Epithelial cell of proximal tubule (primary cell): ENCODE measurements around the gene GABARAP. TPM values are rescaled to one million over a fixed set of nuclear protein-coding genes. Genes with fewer than 3 reads are reported as not detected.

Experiments used
- DNase-seq: peaks from one replicate; pipeline ENCODE4 v3.0.0-alpha.2; 2011; ENCODE audit warnings: low read depth
- H3K4me3 ChIP-seq: 2 replicates; pipeline ENCODE4 v1.5.1; 2011; ENCODE audit warnings: low read depth, mild to moderate bottlenecking, low read length
- total RNA-seq: library from RNA; depleted of rRNA; stranded (reverse); fragments of >200 nt; gene quantifications from 2 replicates; pipeline ENCODE4 v1.2.3, GENCODE V29; 2015
- TF ChIP-seq, protein P1 (sequence below): conservative IDR thresholded peaks from 2 replicates; pipeline ENCODE4 v1.5.1; 2012; ENCODE audit warnings: low read depth, mild to moderate bottlenecking, low read length

The GABARAP gene
- total RNA-seq: 298 and 570 TPM in 2 replicates

DNA sequence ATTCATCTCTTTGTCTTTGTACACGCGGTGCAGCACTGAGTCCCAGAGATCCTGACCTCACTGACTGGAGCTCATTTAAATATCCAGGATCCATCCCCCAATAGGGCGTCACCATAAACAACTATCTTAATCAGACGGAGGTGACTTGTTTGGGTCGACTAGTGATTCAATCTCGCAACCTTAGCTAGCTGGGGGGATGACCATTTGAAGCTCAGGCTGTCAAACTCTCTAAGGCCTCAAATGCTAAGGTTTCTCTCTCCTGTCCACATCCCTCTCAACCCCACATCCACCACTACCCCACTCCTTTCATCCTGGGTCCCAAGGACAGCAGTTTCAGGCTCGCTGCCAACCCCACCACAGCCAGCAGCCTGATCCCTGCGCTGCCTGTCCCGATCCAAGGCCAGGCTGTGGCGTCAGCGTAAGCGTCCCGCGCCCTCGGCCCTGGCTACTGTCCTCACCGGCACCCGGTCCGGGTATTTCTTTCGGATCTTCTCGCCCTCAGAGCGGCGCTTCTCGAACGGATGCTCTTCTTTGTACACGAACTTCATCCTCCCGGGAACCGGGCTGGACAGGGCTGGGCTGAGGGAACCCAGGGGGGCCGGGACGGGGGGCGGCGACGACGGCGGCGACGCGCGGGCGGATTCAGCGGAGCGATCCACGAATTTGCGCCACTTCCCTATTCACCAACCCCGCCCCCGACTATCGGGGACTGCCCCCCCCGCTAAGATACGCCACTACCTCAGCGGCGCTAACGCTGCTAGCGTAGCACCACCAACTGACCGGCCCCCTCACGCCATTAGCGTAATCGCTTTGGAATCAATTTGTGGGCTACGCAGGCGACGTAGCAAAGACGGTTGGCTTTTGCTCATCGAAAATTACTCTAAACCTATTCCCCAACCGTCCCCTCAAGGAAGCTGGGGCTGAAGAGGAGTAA lies at the start of gene GABARAP:
Gene GABARAP, minus strand, starts transcription at position 667 of the 934 bp plus-strand sequence. Its CDS starts 119 bp downstream, at position 548.
- TF ChIP-seq, protein P1, sequence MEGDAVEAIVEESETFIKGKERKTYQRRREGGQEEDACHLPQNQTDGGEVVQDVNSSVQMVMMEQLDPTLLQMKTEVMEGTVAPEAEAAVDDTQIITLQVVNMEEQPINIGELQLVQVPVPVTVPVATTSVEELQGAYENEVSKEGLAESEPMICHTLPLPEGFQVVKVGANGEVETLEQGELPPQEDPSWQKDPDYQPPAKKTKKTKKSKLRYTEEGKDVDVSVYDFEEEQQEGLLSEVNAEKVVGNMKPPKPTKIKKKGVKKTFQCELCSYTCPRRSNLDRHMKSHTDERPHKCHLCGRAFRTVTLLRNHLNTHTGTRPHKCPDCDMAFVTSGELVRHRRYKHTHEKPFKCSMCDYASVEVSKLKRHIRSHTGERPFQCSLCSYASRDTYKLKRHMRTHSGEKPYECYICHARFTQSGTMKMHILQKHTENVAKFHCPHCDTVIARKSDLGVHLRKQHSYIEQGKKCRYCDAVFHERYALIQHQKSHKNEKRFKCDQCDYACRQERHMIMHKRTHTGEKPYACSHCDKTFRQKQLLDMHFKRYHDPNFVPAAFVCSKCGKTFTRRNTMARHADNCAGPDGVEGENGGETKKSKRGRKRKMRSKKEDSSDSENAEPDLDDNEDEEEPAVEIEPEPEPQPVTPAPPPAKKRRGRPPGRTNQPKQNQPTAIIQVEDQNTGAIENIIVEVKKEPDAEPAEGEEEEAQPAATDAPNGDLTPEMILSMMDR: no peak
- peak; percentile 68 for DNase-seq
- H3K4me3 ChIP-seq: peak within 1 kb of the TSS; percentile 82

DNA sequence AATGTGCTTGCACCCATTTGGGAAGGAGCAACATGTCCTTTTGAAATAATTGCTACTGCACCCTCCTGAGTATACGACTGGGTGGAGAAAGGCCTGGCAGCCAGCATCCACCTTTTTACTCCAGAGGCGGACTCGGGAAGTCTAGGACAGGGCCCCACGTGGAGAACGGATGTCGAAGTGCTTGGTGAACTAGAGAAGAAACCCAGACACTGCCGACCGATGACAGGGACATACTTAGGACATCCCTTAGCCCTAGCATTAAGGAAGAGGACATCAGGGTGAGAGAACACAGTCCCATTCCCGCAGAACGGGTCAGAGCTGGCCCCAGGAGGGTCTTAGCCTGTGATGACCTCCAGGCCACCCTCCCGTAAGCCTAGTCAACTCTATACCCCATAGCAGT lies 48.4 kb upstream of the GABARAP start:
- H3K4me3 ChIP-seq: no peak overlapping the region
- no peak for DNase-seq
- TF ChIP-seq, protein P1: no peak

DNA sequence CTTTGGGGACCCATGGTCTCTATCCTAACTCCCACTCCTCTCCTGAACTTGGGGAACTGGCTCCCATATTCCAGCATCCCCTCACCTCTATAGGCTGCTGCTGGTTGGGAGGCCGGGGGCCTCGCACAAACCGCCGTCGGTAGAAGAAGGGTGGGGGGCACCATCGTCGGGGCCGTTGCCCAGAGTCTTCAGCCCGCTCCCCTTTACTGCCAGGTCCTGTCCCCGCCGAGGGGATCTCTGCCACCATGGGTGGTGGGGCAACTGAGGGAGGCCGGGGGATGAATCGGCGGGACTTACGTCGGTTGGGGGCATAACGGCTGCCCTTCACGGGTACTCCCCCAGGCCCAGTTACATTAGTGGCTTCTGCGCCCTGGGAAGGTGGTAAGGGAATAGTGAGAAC lies 47.9 kb upstream of the GABARAP start:
- TF ChIP-seq, protein P1: no peak
- no peak overlapping the region for H3K4me3 ChIP-seq
- DNase-seq: no peak

DNA sequence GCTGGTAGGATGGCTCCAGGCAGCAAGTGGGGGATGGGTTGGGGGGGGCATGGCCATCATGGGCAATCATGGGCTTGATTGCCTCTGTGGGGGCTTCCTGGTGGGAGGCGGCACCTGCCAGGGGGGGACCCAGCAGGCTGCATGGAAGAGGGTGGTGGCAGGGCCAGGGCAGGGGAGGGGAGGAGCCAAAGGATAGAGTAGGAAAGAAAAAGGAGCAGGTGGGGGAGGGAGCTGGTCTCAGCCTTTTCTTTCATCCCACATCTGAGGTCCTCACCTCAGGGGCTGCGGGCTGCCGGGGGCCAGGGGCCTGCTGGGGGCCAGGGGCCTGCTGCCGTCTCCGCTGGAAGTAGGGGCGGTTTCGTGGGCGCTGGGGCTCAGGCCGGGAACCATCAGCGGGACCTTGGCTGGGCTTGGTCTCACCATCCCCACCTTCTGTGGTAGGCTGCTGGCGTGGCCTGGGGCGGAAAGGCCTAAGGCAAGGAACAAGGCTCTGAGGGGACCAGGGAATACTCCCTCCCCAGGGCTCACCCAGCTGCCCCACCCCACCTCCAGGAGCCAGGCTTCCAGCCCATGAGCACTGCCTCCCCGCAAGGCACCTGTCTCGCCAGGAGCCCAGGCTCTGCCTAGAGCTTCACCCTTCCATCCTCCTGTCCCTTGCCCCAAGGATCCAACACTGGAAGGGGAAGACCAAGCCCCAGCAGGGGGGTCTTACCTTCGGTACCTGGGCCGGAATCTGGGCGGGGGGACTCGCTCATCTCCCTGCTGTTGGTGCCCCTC lies 47.2 kb upstream of the GABARAP start:
- TF ChIP-seq, protein P1: no peak
- H3K4me3 ChIP-seq: no peak overlapping the region
- no peak for DNase-seq

DNA sequence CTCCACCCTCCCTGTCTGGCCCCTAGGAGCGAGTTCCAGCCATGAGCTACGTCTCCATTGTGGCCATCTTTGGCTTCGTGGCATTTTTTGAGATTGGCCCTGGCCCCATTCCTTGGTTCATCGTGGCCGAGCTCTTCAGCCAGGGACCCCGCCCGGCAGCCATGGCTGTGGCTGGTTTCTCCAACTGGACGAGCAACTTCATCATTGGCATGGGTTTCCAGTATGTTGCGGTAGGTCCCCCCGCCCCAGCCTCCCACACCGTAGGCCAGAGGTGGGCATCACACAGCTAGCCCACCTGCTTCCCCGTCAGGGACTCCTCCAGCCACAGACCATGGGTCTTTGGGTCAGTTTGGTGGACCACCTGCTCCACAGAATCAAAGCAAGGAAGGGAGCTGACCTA lies 43.4 kb upstream of the GABARAP start:
- DNase-seq: no peak
- H3K4me3 ChIP-seq: no peak overlapping the region
- TF ChIP-seq, protein P1: no peak

DNA sequence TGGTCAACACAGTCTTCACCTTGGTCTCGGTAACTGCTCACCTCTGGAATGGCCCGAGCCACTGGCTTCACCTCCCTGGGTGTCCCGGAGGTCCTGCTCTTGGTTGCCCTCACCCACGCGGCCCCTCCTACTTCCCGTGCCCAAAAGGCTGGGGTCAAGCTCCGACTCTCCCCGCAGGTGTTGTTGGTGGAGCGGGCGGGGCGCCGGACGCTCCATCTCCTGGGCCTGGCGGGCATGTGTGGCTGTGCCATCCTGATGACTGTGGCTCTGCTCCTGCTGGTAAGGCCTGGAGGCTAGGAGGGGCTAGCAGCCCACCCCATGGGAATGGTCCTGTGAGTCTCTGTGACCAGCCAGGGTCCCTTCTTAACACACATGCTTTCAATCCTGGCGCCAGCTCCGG lies 42.7 kb upstream of the GABARAP start:
- TF ChIP-seq, protein P1: no peak
- H3K4me3 ChIP-seq: no peak overlapping the region
- no peak for DNase-seq
